HEK293 (cell line): ENCODE measurements around the gene ADCYAP1R1.
A peak's percentile ranks its signal among the peaks of the same experiment; 100 is the strongest.

Experiments used
- CTCF ChIA-PET: fragments of 350-600 bp; formaldehyde crosslinking; extraction: SDS; loops from one replicate; lab custom pipeline; 2021; ENCODE audit warnings: antibody characterized with exemption; lab: Yijun Ruan, JAX
- POLR2A ChIA-PET: fragments of 300-600 bp; formaldehyde crosslinking; extraction: SDS; loops from one replicate; lab custom pipeline; 2020; ENCODE audit warnings: antibody characterized with exemption, inconsistent platforms; lab: Yijun Ruan, JAX
- H3K27ac ChIP-seq: fragments of 200-500 bp; sonication (Bioruptor generic); 2 replicates; pipeline ENCODE4 v1.5.1; 2014; ENCODE audit warnings: low read depth, low read length, control low read depth, inconsistent platforms; ENCODE audit errors: extremely low read depth
- H3K36me3 ChIP-seq, 2 experiments: fragments of 200-500 bp in 1 of 2; sonication (Bioruptor generic) in 1 of 2; 1 replicate in 1 of 2; 2 replicates in 1 of 2; pipeline ENCODE4 v1.5.1; 2014 to 2017; ENCODE audit warnings: inconsistent platforms in 2 of 2, low read length in 2 of 2; ENCODE audit not compliant: control insufficient read depth in 2 of 2, insufficient read depth in 1 of 2
- H3K4me1 ChIP-seq: fragments of 200-500 bp; sonication (Bioruptor generic); 2 replicates; pipeline ENCODE4 v1.5.1; 2014; ENCODE audit warnings: mild to moderate bottlenecking, low read length, inconsistent platforms; ENCODE audit not compliant: control insufficient read depth, insufficient read depth
- H3K4me3 ChIP-seq: 2 replicates; pipeline ENCODE4 v1.5.1; 2011; ENCODE audit warnings: low read depth, mild to moderate bottlenecking, control low read depth, low read length, moderate library complexity
- H3K9me3 ChIP-seq: fragments of 200-500 bp; sonication (Bioruptor generic); 2 replicates; pipeline ENCODE4 v1.5.1; 2014; ENCODE audit warnings: low read depth, low read length, inconsistent platforms; ENCODE audit not compliant: control insufficient read depth, insufficient read depth
- BCL11B ChIP-seq: fragments of 450-650 bp; formaldehyde crosslinking; IDR thresholded peaks from 2 replicates; pipeline ENCODE4 v1.5.1; 2016; ENCODE audit warnings: low read depth, missing biosample characterization, missing genetic modification characterization
- EGR2 ChIP-seq: fragments of 450-650 bp; formaldehyde crosslinking; IDR thresholded peaks from 2 replicates; pipeline ENCODE4 v1.5.1; 2016; ENCODE audit warnings: low read depth, missing biosample characterization, missing genetic modification characterization
- ELK4 ChIP-seq: IDR thresholded peaks from 2 replicates; pipeline ENCODE4 v1.6.1; 2011; ENCODE audit warnings: mild to moderate bottlenecking, low read depth, low read length, borderline replicate concordance
- GLIS1 ChIP-seq: fragments of 450-650 bp; formaldehyde crosslinking; IDR thresholded peaks from 2 replicates; pipeline ENCODE4 v1.5.1; 2016; ENCODE audit warnings: missing biosample characterization, missing genetic modification characterization
- GLIS2 ChIP-seq: fragments of 450-650 bp; formaldehyde crosslinking; IDR thresholded peaks from 2 replicates; pipeline ENCODE4 v1.5.1; 2016; ENCODE audit warnings: missing biosample characterization, missing genetic modification characterization
- KLF1 ChIP-seq: fragments of 450-650 bp; formaldehyde crosslinking; IDR thresholded peaks from 2 replicates; pipeline ENCODE4 v1.5.1; 2016; ENCODE audit warnings: missing biosample characterization, missing genetic modification characterization
- MZF1 ChIP-seq: fragments of 450-650 bp; formaldehyde crosslinking; IDR thresholded peaks from 2 replicates; pipeline ENCODE4 v1.5.1; 2017; ENCODE audit warnings: missing biosample characterization, missing genetic modification characterization, borderline replicate concordance
- PATZ1 ChIP-seq: fragments of 450-650 bp; formaldehyde crosslinking; IDR thresholded peaks from 2 replicates; pipeline ENCODE4 v1.5.1; 2016; ENCODE audit warnings: missing biosample characterization, missing genetic modification characterization
- REST ChIP-seq: fragments of 450-650 bp; formaldehyde crosslinking; IDR thresholded peaks from 2 replicates; pipeline ENCODE4 v1.5.1; 2016; ENCODE audit warnings: missing biosample characterization, missing genetic modification characterization
- SETDB1 ChIP-seq: IDR thresholded peaks from one replicate; pipeline ENCODE4 v1.6.1; 2017; ENCODE audit warnings: mild to moderate bottlenecking, low read length, moderate library complexity, mixed read lengths; ENCODE audit not compliant: insufficient read length
- TRIM28 ChIP-seq: IDR thresholded peaks from 2 replicates; pipeline ENCODE4 v1.6.1; 2011; ENCODE audit warnings: low read length, control low read depth, borderline replicate concordance
- ZBTB7A ChIP-seq: fragments of 450-650 bp; formaldehyde crosslinking; IDR thresholded peaks from 2 replicates; pipeline ENCODE4 v1.5.1; 2016; ENCODE audit warnings: low read depth, missing biosample characterization, missing genetic modification characterization
- ZFHX2 ChIP-seq: fragments of 450-650 bp; formaldehyde crosslinking; conservative IDR thresholded peaks from 2 replicates; pipeline ENCODE4 v1.5.1; 2016; ENCODE audit warnings: missing biosample characterization, missing genetic modification characterization
- ZNF2 ChIP-seq: fragments of 450-650 bp; formaldehyde crosslinking; IDR thresholded peaks from 2 replicates; pipeline ENCODE4 v1.5.1; 2016; ENCODE audit warnings: missing biosample characterization, missing genetic modification characterization
- ZNF335 ChIP-seq: fragments of 450-650 bp; formaldehyde crosslinking; conservative IDR thresholded peaks from 2 replicates; pipeline ENCODE4 v1.5.1; 2016; ENCODE audit warnings: missing biosample characterization, missing genetic modification characterization
- ZNF555 ChIP-seq: fragments of 450-650 bp; formaldehyde crosslinking; conservative IDR thresholded peaks from 2 replicates; pipeline ENCODE4 v1.5.1; 2017; ENCODE audit warnings: missing biosample characterization, mild to moderate bottlenecking, missing genetic modification characterization, inconsistent platforms

Gene ADCYAP1R1

GRCh38 chr7:31051598-31052486, at the start of gene ADCYAP1R1:
Gene ADCYAP1R1 (plus strand): TSS chr7:31052308. CDS start chr7:31063265, 10,957 bp downstream.
- Histone ChIP-seq H3K9me3 (no peaks in the 10 kb centered on the region), H3K4me1 (no peaks in the 10 kb centered on the region), H3K4me3 (peak within 1 kb of the TSS; percentile 11), H3K27ac (no peak within 1 kb of the TSS), H3K36me3 (no peaks in the 10 kb centered on the region)
- POLR2A ChIA-PET = no interaction called here
- CTCF ChIA-PET = interaction anchor here (0.5 to 1.2 kb wide), 4 partner anchors 21 to 76 kb away, joined by 3 to 4 read pairs (median 3); no protein-coding TSS in a partner anchor
- TF ChIP-seq BCL11B (tag by site-specific recombination) (no peak), GLIS2 (tag by site-specific recombination) (peak; percentile 15; the same call in 1 of the 2 replicates), GLIS1 (peak; percentile 32; the same call in 1 of the 2 replicates), PATZ1 (tag by site-specific recombination) (peak; percentile 56)

GRCh38 chr7:31003097-31003496, 49.0 kb upstream of the ADCYAP1R1 start:
- TF ChIP-seq SETDB1 = no peak
- TF ChIP-seq ELK4 = no peak
- no peak for TF ChIP-seq REST (tag by site-specific recombination)
- TF ChIP-seq ZFHX2 (tag by site-specific recombination) = no peak
- TF ChIP-seq TRIM28 = no peak
- no peak for TF ChIP-seq EGR2
- H3K9me3 ChIP-seq = no peaks in the 10 kb centered on the region
- H3K27ac ChIP-seq = no peak overlapping the region
- H3K36me3 ChIP-seq = no peaks in the 10 kb centered on the region
- H3K4me3 ChIP-seq = no peak overlapping the region
- ChIA-PET CTCF (interaction anchor here (0.6 to 1.3 kb wide), 3 partner anchors 20 to 132 kb away, joined by 3 to 5 read pairs (median 3); no protein-coding TSS in a partner anchor), POLR2A (no interaction called here)
- no peaks in the 10 kb centered on the region for H3K4me1 ChIP-seq

- H3K4me1 ChIP-seq = no peaks in the 10 kb centered on the region
- H3K36me3 ChIP-seq = no peaks in the 10 kb centered on the region
- no peak overlapping the region for H3K4me3 ChIP-seq
- POLR2A ChIA-PET = no interaction called here
- H3K9me3 ChIP-seq = no peaks in the 10 kb centered on the region
- TF ChIP-seq KLF1 (no peak), GLIS2 (tag by site-specific recombination) (no peak), SETDB1 (peak; percentile 67), ZNF555 (tag by site-specific recombination) (no peak), ZBTB7A (tag by site-specific recombination) (no peak), ZNF335 (tag by site-specific recombination) (no peak), ZNF2 (no peak), MZF1 (tag by site-specific recombination) (no peak)
- TF ChIP-seq, all 188 proteins: peak for 1
- CTCF ChIA-PET = interaction anchor here (1.3 kb wide), 2 partner anchors 20 to 30 kb away, joined by 3 to 5 read pairs; no protein-coding TSS in a partner anchor
- H3K27ac ChIP-seq = no peak overlapping the region
Observed at GRCh38 chr7:31003721-31004120, 48.4 kb upstream of the ADCYAP1R1 start.
